WERI-Rb-1 (cell line): ENCODE measurements around the gene CALML3.

Source experiments
- DNase-seq: peaks from one replicate; pipeline ENCODE4 v3.0.0-alpha.2; 2020
- H3K27ac ChIP-seq: fragments of 250-450 bp; sonication (Bioruptor Pico); 2 replicates; pipeline ENCODE4 v1.5.1; 2020; ENCODE audit warnings: mild to moderate bottlenecking, moderate library complexity
- H3K27me3 ChIP-seq: fragments of 250-450 bp; sonication (Bioruptor Pico); 2 replicates; pipeline ENCODE4 v1.5.1; 2021; ENCODE audit warnings: mild to moderate bottlenecking, low read depth, moderate library complexity; ENCODE audit not compliant: insufficient read depth, severe bottlenecking
- H3K36me3 ChIP-seq: fragments of 250-450 bp; sonication (Bioruptor Pico); 2 replicates; pipeline ENCODE4 v1.5.1; 2020; ENCODE audit warnings: mild to moderate bottlenecking, moderate library complexity
- H3K4me3 ChIP-seq: 2 replicates; pipeline ENCODE4 v1.5.1; 2011; ENCODE audit warnings: low read depth, mild to moderate bottlenecking, control low read depth, low read length
- H3K9me3 ChIP-seq: fragments of 250-450 bp; sonication (Bioruptor Pico); 2 replicates; pipeline ENCODE4 v1.5.1; 2021; ENCODE audit warnings: mild to moderate bottlenecking, moderate library complexity; ENCODE audit not compliant: severe bottlenecking
- TF ChIP-seq, protein P1 (sequence below): IDR thresholded peaks from 2 replicates; pipeline ENCODE4 v1.5.1; 2011; ENCODE audit warnings: low read depth, mild to moderate bottlenecking, control low read depth, inconsistent platforms, low read length

CALML3 gene

DNA sequence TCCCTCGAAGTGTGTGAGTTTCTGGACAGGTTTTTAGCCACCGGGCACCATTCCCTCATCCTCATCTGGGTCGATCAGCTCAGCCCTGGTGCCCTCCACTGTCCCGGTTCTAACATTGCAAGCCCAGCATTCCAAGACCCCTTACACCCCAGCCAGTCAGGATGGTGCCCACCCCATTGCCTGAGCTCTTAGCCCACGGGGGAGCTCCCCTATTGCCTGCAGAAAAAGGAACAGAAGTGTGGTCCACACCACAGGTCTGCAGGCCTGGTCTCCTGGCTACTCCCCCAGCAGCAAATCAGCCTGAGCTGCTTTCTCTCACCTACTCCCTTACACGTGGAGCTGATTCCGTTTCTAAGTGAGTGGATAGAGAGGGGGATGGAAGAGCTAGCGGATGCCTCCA lies 30.1 kb upstream of the CALML3 start:
- TF ChIP-seq, protein P1, sequence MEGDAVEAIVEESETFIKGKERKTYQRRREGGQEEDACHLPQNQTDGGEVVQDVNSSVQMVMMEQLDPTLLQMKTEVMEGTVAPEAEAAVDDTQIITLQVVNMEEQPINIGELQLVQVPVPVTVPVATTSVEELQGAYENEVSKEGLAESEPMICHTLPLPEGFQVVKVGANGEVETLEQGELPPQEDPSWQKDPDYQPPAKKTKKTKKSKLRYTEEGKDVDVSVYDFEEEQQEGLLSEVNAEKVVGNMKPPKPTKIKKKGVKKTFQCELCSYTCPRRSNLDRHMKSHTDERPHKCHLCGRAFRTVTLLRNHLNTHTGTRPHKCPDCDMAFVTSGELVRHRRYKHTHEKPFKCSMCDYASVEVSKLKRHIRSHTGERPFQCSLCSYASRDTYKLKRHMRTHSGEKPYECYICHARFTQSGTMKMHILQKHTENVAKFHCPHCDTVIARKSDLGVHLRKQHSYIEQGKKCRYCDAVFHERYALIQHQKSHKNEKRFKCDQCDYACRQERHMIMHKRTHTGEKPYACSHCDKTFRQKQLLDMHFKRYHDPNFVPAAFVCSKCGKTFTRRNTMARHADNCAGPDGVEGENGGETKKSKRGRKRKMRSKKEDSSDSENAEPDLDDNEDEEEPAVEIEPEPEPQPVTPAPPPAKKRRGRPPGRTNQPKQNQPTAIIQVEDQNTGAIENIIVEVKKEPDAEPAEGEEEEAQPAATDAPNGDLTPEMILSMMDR = no peak
- no peaks in the 10 kb centered on the region for H3K27me3 ChIP-seq
- no peaks in the 10 kb centered on the region for H3K9me3 ChIP-seq
- no peak for DNase-seq
- H3K27ac ChIP-seq = no peak overlapping the region
- H3K36me3 ChIP-seq = no peaks in the 10 kb centered on the region
- H3K4me3 ChIP-seq = no peak overlapping the region

DNA sequence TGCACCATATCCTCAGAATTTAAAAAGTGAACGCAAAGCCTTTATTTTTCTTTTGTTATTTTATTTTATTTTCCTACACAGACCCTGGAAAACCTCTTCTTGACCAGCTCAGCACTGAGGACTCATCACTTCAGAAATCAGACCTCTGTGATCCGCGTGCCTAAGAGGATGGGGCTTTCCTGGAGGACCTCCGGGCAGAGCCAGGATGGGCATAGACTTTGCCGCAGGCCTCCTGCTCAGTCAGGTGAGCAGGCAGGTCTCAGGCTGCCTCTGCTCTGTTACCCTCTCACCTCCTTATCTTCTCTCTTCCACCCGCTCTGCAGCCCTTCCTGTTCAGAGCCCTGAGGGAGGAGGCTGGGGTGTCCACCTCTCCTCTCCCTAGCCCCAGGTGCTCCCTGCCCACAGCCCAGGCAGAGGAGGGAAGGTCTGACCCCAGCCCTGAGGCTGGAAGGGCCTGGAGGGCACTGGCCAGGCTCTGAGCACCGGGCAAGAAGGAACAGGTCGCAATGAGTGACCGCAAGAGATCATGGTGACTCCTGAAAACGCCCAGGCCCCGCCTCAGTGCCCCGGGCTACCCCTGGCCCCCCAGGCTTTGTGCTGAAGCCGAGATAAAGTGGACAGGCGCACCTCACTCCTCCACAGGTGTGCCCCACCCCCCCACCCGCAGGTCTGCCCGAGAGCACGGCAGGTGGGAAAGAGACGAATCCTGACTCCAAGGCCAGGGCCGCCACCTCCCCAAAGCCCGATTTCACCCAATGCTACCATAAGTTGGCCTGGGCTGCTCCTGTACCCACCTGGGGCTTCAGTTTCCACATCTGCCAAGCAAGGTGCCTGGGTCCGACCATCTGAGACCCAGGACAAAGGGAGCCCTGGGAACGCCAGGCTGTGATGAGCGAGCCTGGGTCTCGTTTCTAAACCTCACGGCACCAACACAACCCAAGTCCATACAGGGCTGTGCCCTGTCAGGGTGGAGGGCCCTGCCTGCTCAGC lies 28.2 kb upstream of the CALML3 start:
- Histone ChIP-seq H3K4me3 (no peak overlapping the region), H3K27ac (no peak overlapping the region), H3K9me3 (no peaks in the 10 kb centered on the region), H3K27me3 (no peaks in the 10 kb centered on the region), H3K36me3 (no peaks in the 10 kb centered on the region)
- TF ChIP-seq, protein P1 = no peak
- DNase-seq = no peak

DNA sequence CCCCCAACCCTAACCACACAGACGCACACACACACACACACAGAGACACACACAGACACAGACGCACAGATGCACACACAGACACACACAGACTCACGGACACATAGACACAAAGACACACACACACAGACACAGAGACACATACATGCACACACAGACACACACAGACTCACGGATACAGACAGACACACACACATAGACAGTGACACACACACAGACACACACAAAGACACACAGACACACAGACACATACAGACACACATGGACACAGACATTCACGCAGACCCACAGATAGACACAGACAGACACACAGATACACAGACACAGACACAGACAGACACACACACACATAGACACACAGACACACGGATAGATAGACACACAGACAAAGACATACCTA lies 27.5 kb upstream of the CALML3 start:
- TF ChIP-seq, protein P1 = no peak
- H3K9me3 ChIP-seq = no peaks in the 10 kb centered on the region
- H3K4me3 ChIP-seq = no peak overlapping the region

DNA sequence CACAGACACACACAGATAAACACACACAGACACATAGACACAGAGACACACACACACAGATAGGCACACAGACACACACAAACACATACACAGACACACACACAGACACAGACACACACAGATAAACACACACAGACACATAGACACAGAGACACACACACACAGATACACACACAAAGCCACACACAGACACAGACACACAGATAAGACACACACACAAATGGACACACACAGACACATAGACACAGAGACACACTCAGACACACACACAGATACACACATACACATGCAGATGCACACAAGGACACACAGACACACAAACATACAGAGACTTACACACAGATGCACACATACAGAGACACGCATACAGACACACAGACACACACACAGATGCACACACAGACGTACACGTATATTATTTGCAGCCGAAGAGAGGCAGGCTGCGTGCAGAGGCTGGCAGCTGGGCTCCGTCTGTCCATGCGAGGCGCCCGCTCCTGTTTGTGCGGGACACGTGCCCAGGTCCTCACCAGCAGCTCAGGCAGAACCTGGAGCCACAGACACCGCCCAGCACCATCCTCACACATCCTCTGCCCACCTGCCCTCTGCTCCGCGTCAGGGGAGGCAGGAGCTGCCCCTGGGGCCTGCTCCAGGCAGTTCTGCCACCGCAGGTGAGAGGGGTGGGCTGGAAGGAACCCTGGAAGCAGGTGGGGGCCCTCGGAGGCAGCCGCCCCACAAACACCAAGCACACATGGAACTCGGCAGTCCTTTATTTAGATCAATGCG lies 26.6 kb upstream of the CALML3 start:
- H3K9me3 ChIP-seq = no peaks in the 10 kb centered on the region
- TF ChIP-seq, protein P1 = no peak
- no peaks in the 10 kb centered on the region for H3K36me3 ChIP-seq
- DNase-seq = no peak
- H3K4me3 ChIP-seq = no peak overlapping the region
- no peaks in the 10 kb centered on the region for H3K27me3 ChIP-seq
- H3K27ac ChIP-seq = no peak overlapping the region

More for the DNA sequence above, 27.5 kb upstream of the CALML3 start:
- no peak for DNase-seq
- Histone ChIP-seq H3K27ac (no peak overlapping the region), H3K36me3 (no peaks in the 10 kb centered on the region), H3K27me3 (no peaks in the 10 kb centered on the region)

DNA sequence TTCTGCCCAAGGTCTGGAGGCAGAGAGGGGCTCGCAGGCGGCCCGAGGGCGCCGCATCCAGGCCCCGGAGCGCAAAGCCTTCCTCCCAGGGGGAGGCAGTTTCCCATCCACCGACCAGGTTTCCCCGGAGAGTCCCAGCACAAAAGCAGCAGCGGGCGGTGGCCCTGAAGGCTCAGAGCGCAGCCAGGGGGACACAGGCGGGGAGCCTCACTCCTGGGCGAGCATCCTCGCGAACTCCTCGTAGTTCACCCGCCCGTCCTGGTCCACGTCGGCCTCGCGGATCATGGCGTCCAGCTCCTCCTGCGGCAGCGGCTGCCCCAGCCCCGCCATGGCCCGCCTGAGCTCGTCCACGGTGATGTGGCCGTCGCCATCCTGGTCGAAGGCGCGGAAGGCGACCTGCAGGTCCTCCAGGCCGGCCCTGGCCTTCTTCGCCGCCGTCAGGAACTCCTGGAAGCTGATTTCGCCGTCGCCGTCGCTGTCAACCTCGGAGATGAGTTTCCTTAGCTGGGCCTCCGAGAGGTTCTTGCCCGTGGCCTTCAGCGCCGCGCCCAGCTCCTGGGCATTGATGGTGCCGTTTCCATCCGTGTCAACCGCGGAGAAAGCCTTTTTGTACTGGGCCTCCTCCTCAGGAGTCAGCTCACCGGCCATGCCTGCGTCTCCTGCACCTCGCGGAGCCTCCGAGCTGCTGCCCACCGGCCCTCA lies 25.8 kb upstream of the CALML3 start:
- H3K27me3 ChIP-seq = no peaks in the 10 kb centered on the region
- no peak for DNase-seq
- TF ChIP-seq, protein P1 = no peak
- H3K4me3 ChIP-seq = no peak overlapping the region
- H3K27ac ChIP-seq = no peak overlapping the region
- no peaks in the 10 kb centered on the region for H3K9me3 ChIP-seq
- no peaks in the 10 kb centered on the region for H3K36me3 ChIP-seq
